ENCODE results near the gene HDHD3. TPM values are rescaled to one million over a fixed set of nuclear protein-coding genes. Genes with fewer than 3 reads are reported as not detected.

HDHD3 gene
- total RNA-seq, 2 donors from 2014 or later = 17.6 to 30.1 TPM

DNA sequence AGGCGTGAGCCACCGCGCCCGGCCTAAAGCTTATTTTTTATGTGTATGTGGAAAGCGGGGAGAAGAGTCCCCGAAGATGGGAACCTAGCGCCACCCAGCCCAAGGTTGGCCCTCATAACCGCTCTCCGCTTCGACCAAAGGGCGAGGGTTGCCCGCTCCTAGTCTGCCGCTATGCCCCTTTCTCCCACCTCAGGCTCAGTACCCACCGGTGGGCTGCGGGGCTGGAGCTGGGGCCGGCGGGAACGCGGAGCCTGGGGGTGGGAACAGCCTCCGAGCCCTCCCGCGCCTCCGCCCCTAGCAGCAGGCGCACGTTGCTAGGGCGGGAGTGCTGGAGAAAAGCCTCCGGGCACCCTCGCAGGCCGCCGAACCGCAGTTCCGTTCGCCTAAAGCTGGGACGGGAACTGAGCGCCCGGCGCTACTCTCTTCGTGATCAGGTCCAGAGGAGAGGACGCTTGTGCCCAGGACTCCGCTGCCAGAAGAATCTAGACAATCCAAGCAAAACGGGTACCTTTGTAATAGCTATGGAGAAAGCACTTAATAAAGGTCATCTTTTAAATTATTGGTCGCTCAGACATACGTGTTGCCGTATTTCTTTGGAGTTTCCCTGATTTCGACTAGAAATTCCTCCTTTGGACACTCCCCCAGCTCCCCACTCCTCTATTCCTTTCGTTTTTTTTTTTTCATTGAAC, 36.6 kb downstream of the HDHD3 start, which contains the start of gene WDR31:
Gene WDR31, minus strand, starts transcription at position 265 of the 689 bp plus-strand sequence. CDS start 8,253 bp downstream, outside the sequence.
- H3K36me3 ChIP-seq = no peaks in the 10 kb centered on the region
- TF ChIP-seq, protein P1, sequence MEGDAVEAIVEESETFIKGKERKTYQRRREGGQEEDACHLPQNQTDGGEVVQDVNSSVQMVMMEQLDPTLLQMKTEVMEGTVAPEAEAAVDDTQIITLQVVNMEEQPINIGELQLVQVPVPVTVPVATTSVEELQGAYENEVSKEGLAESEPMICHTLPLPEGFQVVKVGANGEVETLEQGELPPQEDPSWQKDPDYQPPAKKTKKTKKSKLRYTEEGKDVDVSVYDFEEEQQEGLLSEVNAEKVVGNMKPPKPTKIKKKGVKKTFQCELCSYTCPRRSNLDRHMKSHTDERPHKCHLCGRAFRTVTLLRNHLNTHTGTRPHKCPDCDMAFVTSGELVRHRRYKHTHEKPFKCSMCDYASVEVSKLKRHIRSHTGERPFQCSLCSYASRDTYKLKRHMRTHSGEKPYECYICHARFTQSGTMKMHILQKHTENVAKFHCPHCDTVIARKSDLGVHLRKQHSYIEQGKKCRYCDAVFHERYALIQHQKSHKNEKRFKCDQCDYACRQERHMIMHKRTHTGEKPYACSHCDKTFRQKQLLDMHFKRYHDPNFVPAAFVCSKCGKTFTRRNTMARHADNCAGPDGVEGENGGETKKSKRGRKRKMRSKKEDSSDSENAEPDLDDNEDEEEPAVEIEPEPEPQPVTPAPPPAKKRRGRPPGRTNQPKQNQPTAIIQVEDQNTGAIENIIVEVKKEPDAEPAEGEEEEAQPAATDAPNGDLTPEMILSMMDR (IDR thresholded peaks at IDR 0.05) = no peak

DNA sequence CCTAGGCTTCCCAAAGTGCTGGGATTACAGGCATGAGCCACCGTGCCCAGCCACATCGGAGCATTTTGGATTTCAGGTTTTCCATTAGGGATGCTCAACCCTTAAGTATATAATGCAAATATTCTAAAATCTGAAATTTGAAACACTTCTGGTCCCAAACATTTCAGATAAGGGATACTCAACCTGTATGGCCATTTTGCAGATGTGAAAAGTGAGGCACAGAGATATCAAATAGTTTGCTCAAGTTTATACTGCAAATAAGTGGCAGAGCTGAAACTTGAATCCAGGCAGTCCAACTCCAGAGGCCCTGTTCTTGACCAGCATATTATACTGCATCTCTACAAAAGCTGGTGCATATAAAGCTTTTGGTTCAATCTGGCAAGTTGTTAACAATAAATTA, 39.1 kb downstream of the HDHD3 start:
- no peaks in the 10 kb centered on the region for H3K27me3 ChIP-seq (replicated peaks; ENCODE audit: insufficient read depth)
- no peak overlapping the region for H3K4me3 ChIP-seq
- TF ChIP-seq, protein P1 (IDR thresholded peaks at IDR 0.05) = no peak
- H3K9me3 ChIP-seq = no peaks in the 10 kb centered on the region
- ATAC-seq (ENCODE audit: insufficient number of reproducible peaks, low FRiP score, low read depth) (no peak), DNase-seq (ENCODE audit: low spot score) (no peak)
- no peaks in the 10 kb centered on the region for H3K36me3 ChIP-seq
- H3K27ac ChIP-seq = no peak overlapping the region
- H3K4me1 ChIP-seq (ENCODE audit: control insufficient read depth in 1 of 2, low read depth in 2 of 2) = peaks cover 5 to 14% of the 10 kb centered on the region in 2 donors

More for the DNA sequence above, 36.6 kb downstream of the HDHD3 start, which contains the start of gene WDR31:
- Histone ChIP-seq H3K27ac (peak within 1 kb of the TSS; percentile 33 to 63), H3K9me3 (no peaks in the 10 kb centered on the region), H3K4me3 (peak within 1 kb of the TSS; percentile 95), H3K27me3 (replicated peaks; ENCODE audit: insufficient read depth) (no peaks in the 10 kb centered on the region), H3K4me1 (ENCODE audit: control insufficient read depth in 1 of 2, low read depth in 2 of 2) (peaks cover 5 to 28% of the 10 kb centered on the region in 2 donors)
- DNase-seq (ENCODE audit: low spot score) = peak; percentile 20
- no peak for ATAC-seq (ENCODE audit: insufficient number of reproducible peaks, low FRiP score, low read depth)

DNA sequence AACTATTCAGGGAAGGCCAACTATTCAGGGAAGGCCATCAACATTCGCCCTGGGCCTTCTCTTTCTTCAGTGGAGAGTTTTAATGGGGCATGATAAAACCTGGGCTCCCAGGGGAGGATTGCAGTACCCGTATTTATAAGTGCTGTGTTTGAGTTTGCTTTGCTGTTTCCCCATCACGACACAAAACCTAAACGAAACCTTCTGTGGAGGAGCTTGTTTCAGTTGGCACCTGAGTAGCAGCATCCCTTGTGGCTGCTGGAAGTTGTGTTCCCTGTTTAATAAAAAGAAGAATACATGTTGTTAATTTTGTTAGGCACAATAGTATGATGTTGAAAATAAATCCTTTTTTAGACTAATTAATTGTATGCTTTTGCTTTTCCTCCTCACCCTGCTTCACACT, 45.0 kb downstream of the HDHD3 start:
- Histone ChIP-seq H3K27ac (no peak overlapping the region), H3K27me3 (replicated peaks; ENCODE audit: insufficient read depth) (no peaks in the 10 kb centered on the region), H3K4me3 (no peak overlapping the region), H3K36me3 (no peaks in the 10 kb centered on the region), H3K4me1 (ENCODE audit: control insufficient read depth in 1 of 2, low read depth in 2 of 2) (no peaks in the 10 kb centered on the region), H3K9me3 (no peaks in the 10 kb centered on the region)
- no peak for ATAC-seq (ENCODE audit: insufficient number of reproducible peaks, low FRiP score, low read depth)
- TF ChIP-seq, protein P1 (IDR thresholded peaks at IDR 0.05) = no peak
- no peak for DNase-seq (ENCODE audit: low spot score)

DNA sequence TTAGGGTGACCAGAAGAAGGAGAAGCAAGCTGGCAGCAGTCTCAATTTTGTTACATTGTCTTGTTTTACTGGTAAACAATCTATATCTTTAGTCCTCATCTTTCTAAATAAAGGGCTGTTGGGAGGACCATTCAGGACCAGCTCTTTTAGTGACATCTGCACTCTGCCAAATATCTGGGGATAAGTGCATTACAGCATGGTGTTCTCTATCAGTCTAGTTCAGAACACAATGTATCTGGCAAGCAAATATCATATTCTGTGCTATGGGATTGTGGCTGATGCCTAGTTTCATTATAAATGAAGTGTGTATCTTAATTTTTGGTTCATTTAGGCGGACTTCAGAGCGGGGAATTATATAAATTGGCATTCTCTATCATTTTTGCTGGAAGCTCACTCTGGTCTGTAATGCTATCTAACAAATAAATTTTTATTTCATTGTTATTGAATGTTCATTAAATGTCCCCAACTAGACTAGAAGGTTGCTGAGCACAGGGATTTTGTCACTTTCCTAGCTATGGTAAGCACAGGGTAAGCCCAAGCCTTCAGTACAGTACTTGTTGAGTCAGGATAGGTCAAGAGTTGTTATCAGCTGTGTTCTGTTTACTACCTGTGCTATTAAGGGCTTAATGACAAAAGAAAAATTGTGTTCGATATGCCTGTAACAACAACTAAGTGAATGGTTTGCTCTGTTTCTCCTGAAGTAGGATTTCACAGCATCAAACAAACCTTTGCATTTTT, 48.6 kb downstream of the HDHD3 start:
- Histone ChIP-seq H3K27ac (no peak overlapping the region), H3K4me1 (ENCODE audit: control insufficient read depth in 1 of 2, low read depth in 2 of 2) (no peaks in the 10 kb centered on the region), H3K4me3 (no peak overlapping the region), H3K9me3 (no peaks in the 10 kb centered on the region), H3K36me3 (no peaks in the 10 kb centered on the region), H3K27me3 (replicated peaks; ENCODE audit: insufficient read depth) (no peaks in the 10 kb centered on the region)
- TF ChIP-seq, protein P1 (IDR thresholded peaks at IDR 0.05) = no peak
- no peak for DNase-seq (ENCODE audit: low spot score)
- no peak for ATAC-seq (ENCODE audit: insufficient number of reproducible peaks, low FRiP score, low read depth)

DNA sequence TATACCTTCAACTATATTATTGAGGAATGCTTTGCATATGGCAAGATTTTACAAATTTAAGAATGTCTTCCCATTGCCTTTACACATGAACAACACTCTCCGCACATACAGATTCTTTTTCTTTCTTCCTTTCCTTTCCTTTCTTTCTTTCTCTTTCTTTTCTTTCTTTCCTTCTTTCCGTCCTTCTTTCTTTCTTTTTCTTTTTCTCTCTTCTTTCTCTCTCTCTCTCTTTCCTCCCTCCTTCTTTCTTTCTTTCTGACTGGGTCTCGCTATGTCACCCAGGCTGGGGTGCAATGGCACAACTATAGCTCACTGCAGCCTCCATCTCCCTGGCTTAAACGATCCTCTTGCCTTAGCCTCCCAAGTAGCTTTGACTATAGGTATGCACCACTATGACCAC, 50.6 kb downstream of the HDHD3 start:
- Histone ChIP-seq H3K36me3 (no peaks in the 10 kb centered on the region), H3K27ac (no peak overlapping the region), H3K4me3 (no peak overlapping the region), H3K9me3 (no peaks in the 10 kb centered on the region), H3K4me1 (ENCODE audit: control insufficient read depth in 1 of 2, low read depth in 2 of 2) (no peaks in the 10 kb centered on the region), H3K27me3 (replicated peaks; ENCODE audit: insufficient read depth) (no peaks in the 10 kb centered on the region)
- no peak for DNase-seq (ENCODE audit: low spot score)
- TF ChIP-seq, protein P1 (IDR thresholded peaks at IDR 0.05) = no peak
- no peak for ATAC-seq (ENCODE audit: insufficient number of reproducible peaks, low FRiP score, low read depth)

Data from thoracic aorta (tissue), 2 donors.